GM19023 (cell line): Measurements from ENCODE around the gene RPTOR.
A peak's percentile ranks its signal among the peaks of the same experiment; 100 is the strongest.
"Not testable (repeated sequence)": the region's sequence is repeated elsewhere in the genome, so short reads cannot be mapped to it uniquely, and the experiment has no call there.

ENCODE experiments used
- ATAC-seq: cut with Tn5 transposase; IDR thresholded peaks from one replicate; pipeline ENCODE4 v1.9.1; 2021; ENCODE audit warnings: mild to moderate bottlenecking, moderate library complexity; ENCODE audit not compliant: unreplicated experiment

RPTOR gene

DNA sequence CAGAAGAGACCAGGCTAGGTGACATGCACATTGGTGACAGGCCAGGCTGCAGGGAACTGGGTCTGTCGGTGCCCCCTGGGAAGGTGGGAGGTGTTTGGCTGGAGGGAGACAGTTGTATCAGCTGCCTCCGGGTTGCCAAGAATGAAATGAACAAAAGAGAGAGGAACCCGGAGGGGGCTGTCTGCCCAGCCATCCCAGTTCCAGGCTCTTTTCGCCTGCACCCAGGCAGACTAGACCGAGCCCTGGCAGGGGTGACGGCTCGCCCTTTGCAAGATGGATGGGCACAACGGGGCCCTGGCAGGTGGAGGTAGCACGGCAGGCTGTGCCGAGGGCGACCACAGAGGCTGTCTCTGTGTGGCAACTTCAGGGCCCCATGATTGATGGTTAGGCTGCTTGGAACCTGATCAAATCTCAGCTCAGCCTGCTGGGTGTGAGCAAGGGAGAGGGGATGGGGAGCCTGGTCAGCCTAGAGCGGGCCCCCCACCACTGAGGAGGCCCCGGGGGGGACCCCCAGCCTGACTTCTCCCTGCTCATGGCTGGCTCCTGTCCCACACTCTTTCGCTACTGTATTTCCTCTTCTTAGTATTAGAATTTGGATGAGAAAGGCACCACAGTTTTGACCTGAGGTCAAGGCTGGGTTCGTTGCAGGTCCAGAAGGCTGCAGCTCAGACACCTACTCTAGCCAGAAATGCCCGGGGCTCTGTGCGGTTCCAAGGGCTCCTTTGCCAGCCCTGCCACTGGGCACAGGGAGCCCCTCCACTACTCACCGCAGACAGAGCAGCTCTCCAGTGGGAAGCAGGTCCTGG, 328.1 kb downstream of the RPTOR start:
- ATAC-seq = no peak

- no peak for ATAC-seq
Measured at GRCh38 chr17:80873307-80873951, 328.8 kb downstream of the RPTOR start.

DNA sequence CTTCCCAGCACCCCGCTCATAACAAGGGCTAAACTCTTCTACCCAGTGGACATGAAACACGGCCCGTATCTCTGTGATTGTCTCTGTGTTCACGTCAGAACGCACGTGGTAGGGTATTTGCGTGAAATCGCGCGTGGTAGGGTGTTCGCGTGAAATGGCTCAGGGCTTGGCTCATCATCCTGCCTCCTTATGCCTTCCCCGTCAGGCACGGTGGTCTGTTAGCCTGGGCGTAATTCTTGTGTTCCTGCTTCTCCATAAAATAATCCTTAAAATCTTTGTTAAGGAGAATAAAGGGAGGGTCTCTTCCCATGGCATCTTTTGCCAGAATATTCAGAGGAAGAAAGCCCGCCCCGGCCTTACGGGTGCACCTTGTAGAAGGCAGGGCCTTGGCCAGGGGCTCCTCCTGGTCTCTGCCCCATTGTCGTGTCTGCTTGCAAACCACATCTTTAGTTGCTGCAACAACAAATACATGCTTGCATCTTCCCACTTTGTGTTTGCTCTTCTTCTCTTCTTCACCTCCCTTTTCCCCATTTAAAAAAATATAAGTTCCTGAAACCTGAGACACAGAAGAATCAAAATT, 330.3 kb downstream of the RPTOR start:
- no peak for ATAC-seq

- not testable (repeated sequence) for ATAC-seq
Measured at GRCh38 chr17:80875480-80875995, 330.9 kb downstream of the RPTOR start.

GRCh38 chr17:80876456-80876949, 331.9 kb downstream of the RPTOR start:
- ATAC-seq = not testable (repeated sequence)

- ATAC-seq = peak; percentile 86
Measured at GRCh38 chr17:80876950-80877728, 332.5 kb downstream of the RPTOR start.

- ATAC-seq = no peak
Measured at GRCh38 chr17:80877729-80878303, 333.2 kb downstream of the RPTOR start.

DNA sequence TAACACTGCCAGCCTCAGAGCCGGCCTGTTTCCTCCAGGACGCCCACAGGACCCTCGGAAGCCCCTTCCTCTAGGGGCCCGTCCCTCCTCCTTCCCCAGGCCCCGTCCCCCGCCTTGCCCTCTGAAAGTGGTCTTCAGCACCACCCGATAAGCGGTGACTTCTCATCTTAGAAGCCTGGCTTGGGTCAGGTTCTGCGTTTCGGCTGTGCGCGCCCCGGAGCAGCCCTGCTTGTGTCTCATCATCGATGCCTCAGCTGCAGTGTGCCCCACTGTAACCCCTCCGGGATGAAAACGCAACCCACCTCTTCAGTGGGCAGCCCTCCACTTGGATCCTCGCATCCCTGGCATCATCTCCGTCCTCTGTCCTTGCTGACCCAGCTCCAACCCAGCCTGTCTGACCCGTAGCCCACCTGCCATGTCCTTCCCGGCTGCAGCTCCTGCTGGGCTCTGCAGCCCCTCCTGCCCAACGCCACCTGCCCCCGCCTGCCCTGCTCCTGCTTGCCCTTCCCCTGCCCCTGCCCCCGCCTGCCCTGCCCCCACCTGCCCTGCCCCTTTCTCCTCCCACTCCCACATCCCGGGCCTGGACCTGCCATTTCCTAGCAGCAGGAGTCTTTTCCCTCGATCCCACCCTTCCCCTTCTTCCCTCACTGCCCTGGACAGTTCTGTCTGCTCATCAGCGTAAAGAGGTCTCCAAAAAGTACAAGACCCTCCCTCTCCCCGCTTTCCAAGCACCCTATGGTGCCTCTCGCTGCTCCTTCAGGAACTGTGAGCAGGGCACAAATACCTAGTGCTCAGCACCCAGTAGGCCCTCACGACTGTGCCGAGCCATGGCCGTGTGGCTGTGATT, 334.5 kb downstream of the RPTOR start:
- ATAC-seq = no peak

DNA sequence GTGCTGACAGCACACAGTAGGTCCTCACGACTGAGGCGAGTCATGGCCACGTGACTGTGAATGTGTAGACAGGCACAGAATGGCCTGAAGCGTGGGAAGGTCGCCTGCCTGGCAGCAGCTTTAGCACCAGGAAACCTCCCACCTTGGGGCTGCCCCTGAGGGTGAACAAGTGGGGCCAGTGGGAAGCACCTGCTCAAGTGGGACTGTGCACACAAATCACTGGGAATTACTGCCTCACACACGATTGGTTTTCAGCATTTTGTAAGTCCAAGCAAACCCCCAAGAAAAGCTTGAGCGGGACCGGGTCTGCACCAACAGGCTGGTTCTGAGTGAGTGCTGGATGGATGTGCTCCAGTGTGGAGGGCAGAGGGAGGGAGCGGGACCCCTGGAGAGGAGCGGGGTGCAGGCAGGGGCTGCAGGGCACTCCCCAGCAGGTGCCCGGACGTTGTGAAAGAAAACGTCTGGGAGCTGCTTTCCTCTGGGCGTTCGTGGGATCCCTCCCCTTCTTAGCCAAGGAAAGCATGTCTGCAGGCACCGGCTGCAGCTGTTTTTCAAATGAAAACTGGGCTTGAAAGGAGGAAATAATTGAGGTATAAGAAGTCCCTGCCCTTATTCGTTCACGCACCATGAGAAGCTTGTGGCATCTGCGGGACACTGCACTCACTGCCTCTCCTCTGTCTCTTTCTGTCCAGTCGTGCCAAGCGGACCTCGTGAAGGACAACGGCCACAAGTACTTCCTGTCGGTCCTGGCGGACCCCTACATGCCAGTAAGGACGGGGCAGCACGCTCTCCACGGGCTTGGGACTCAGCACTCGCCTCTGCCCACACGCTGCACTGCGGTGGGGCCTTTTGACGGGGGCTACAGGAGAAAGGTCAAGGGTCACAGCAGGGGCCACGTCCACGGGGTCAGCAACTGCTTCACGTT, 335.3 kb downstream of the RPTOR start:
- no peak for ATAC-seq

DNA sequence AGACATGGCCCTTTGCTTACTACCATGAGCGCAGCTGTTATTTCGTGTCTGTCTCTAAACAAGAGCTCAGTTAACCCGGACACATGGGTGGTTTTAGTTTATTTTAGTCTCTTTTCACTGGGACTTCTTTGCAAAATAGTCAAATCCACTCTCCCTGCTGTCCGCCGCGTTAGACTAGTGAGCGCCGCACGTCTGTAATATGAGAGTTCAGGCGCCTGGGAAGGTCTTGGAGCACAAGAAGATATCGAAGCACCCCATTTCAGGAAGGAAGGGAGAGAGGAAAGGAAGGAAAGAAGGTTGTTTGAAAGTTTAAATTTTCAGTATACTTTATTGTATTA, 336.0 kb downstream of the RPTOR start:
- ATAC-seq = no peak

DNA sequence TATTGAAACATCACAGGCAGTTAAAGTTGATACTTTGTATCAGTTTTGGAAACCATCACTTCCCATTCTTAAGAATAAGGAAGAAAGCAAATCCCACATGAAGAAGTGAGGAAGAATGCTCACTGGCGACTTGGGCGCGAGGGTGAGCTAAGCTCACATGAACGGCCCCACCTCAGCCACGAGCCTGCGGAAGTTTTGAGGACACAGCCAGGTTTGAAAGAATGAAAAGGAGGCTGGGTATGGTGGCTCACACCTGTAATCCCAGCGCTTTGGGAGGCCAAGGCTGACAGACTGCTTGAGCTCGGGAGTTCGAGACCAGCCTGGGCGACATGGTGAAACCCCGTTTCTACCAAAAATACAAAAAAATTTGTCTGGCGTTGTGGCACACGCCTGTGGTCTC, 336.7 kb downstream of the RPTOR start:
- ATAC-seq = no peak

- no peak for ATAC-seq
Measured at GRCh38 chr17:80882323-80882722, 337.7 kb downstream of the RPTOR start.

- ATAC-seq = no peak
Measured at GRCh38 chr17:80882926-80883685, 338.5 kb downstream of the RPTOR start.

- no peak for ATAC-seq
Measured at GRCh38 chr17:80883831-80884735, 339.4 kb downstream of the RPTOR start.

GRCh38 chr17:80884811-80885210, 340.2 kb downstream of the RPTOR start:
- ATAC-seq = no peak

DNA sequence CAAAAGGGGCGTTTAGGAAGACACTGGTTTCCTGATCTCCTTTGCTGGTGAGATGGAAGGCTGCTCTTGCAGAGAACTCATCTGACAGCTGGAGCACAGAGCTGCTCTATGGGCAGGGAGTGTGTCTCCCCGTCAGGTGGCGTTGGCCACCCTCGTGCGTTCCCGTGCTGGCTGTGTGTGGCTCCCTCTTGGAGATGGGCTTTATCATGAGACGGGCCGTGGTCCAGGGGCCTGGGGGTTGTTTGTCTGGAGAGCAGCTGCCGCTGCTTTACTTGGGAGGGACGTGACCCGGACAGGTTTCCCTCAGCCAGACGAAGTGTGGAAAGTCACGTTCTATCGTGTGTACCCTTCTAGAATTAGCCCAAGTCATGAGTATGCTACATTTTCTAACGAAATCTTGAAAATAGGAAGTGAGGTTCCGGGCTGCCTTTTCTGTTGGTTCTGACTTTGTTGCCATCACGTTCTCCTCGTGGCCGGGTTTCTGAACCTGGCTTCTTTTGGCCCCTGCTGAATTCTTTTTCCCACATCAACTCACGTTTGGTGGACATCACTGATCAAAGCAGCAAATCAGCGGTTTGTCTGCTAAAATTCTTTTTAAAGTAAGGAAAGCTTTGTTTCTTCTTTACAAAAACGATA, 341.4 kb downstream of the RPTOR start:
- no peak for ATAC-seq
